HG02970 (cell line): ENCODE measurements around the gene ANKLE2.
A peak's percentile ranks its signal among the peaks of the same experiment; 100 is the strongest.
"Not testable (repeated sequence)": the region's sequence is repeated elsewhere in the genome, so short reads cannot be mapped to it uniquely, and the experiment has no call there.

Experiments used
- ATAC-seq: cut with Tn5 transposase; IDR thresholded peaks from one replicate; pipeline ENCODE4 v1.9.1; 2021; ENCODE audit warnings: mild to moderate bottlenecking, moderate library complexity, moderate number of reproducible peaks; ENCODE audit not compliant: unreplicated experiment, low FRiP score

Gene ANKLE2

DNA sequence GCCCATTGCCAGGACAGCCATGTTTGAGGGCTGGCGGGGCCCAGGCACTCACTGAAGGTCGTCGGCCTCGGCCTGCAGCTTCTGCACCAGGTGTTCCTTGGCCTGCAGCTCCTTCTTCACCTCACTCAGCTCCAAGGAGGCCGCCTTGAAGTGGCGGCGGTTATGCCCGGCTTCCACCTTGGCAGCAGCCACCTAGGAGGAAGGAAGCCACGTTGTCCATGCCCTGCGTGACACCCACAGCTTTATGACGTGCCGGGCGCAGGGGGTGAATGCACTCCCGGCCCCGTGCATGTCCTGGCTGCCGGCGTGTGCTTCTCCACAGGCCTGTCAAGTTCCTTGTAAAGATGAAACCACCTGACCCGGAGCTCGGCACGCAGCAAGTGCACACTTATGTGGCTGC is 16.0 kb upstream of the ANKLE2 start:
- no peak for ATAC-seq

- ATAC-seq, result no peak
These were observed 15.4 kb upstream of the ANKLE2 start for GRCh38 chr12:132776816-132777568.

DNA sequence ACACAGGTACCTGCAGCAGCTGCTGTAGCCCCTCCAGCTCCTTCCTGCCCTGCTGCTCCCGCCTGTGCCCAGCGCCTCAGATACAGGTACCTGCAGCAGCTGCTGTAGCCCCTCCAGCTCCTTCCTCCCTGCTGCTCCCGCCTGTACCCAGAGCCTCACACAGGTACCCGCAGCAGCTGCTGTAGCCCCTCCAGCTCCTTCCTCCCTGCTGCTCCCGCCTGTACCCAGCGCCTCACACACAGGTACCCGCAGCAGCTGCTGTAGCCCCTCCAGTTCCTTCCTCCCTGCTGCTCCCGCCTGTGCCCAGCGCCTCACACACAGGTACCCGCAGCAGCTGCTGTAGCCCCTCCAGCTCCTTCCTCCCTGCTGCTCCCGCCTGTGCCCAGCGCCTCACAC is 14.6 kb upstream of the ANKLE2 start:
- ATAC-seq, result not testable (repeated sequence)

DNA sequence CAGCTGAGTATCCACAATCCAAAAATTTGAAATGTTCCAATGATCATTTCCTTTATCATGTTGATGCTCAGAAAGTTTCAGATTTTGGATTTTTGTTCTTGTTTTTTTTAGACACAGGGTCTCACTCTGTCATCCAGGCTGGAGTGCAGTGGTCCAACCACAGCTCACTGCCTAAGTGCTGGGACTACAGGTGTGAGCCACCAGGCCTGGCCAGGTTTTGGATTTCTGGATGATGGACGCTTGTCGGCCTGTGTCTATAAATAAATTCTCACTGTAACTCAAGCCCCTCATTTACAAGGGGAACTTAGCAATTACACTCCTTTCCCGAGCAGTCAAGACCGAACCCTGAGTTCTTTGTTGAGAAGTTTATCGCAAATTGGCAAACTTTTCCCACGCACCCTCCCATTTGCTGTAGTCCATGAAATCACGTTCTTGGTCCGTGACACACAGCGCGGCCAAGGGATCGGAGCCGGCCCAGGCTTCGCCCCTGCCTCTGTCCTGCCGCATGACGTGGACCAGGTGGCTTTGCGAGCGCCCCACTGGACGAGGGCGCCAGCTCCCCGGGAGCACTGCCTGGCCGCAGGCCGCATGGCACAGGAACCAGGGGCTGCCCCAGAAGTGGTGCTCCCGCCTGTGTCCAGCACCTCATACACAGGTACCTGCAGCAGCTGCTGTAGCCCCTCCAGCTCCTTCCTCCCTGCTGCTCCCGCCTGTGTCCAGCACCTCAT is 14.0 kb upstream of the ANKLE2 start:
- ATAC-seq, result no peak

DNA sequence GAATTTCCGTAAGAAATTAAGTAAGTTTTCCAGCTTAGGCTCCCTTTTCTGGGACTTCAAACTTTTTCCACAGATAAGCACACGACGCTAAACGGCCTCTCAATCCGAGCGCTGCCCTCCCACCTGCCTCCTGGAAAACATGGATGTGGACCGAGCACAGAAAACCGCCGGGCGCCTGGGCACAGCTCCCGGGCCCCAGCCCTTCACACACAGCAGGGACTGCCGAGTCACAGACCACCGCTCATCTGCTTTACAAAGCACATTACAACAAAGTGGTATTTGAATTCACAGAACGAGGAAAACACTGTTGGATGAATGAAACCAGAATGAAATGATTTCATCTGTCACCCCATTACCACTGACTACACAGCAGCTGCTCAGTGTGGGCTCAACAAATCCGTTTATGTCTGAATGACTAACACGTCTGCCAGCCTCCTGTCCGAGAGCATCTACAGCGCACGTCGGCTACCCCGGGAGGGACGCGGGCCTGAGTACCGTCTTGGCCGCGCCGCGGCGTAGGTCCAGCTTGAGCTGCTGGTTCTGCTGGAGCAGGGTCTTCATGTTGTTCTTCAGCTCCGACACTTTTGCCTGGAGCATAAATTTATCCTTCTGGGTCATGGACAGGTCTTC is 13.1 kb upstream of the ANKLE2 start:
- no peak for ATAC-seq

- no peak for ATAC-seq
These were observed 12.5 kb upstream of the ANKLE2 start for GRCh38 chr12:132774159-132774558.

GRCh38 chr12:132773077-132773955 is 11.7 kb upstream of the ANKLE2 start:
- ATAC-seq, result no peak

DNA sequence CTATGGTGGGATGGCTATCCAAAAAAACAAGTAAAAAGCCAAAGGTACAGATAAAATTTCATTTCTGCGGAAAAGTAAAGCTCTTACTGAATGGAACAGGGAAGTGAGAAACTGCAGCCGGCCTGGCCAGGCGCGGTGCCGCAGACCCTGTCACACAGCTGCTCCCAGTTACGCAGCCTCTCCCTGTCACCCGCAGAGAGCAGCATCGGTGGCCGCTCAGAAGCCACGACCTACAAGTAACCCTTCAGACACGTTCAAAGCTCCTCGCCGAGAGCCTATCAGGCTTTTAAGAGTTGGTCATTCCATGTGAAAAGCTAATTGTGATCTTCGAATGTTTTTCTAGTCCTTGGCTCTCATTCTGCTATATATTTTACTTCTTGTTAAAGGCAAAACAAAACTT is 11.0 kb upstream of the ANKLE2 start:
- ATAC-seq, result no peak

- ATAC-seq, result no peak
These were observed 9.7 kb upstream of the ANKLE2 start for GRCh38 chr12:132771126-132771838.

DNA sequence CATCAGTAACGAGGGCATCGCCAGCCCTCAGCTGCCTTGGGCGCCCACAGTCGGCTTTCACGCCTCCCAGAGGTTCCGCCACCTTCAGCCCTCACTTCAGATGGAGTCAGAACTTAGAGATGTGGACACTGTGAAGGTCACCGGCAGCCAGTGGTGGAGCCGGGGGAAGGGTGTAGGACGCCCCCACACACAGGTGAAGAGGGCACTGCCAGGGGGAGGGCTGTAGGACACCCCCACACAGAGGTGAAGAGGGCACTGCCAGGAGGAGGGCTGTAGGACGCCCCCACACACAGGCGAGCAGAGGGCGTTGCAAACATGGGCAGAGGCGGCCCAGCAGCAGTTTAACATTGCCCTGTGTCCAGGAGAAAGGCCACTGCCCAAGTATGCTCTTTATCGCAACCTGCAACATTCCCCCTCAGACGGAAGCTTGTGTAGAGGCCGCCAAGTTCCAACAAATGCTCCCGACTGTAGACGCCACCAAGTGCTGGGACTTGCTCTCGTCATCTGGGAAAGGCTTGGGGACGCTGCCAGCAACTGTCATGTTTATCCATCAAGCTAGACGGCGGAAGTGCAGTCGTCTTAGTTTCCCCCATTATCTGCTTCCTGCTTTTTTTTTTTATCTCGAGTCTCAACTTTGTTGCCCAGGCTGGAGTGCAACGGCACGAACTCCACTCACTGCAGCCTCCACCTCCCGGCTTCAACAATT is 4.9 kb upstream of the ANKLE2 start:
- ATAC-seq, result no peak

- ATAC-seq, result no peak
These were observed 3.7 kb upstream of the ANKLE2 start for GRCh38 chr12:132765361-132765760.

- ATAC-seq, result no peak
These were observed 2.6 kb upstream of the ANKLE2 start for GRCh38 chr12:132764231-132764630.

DNA sequence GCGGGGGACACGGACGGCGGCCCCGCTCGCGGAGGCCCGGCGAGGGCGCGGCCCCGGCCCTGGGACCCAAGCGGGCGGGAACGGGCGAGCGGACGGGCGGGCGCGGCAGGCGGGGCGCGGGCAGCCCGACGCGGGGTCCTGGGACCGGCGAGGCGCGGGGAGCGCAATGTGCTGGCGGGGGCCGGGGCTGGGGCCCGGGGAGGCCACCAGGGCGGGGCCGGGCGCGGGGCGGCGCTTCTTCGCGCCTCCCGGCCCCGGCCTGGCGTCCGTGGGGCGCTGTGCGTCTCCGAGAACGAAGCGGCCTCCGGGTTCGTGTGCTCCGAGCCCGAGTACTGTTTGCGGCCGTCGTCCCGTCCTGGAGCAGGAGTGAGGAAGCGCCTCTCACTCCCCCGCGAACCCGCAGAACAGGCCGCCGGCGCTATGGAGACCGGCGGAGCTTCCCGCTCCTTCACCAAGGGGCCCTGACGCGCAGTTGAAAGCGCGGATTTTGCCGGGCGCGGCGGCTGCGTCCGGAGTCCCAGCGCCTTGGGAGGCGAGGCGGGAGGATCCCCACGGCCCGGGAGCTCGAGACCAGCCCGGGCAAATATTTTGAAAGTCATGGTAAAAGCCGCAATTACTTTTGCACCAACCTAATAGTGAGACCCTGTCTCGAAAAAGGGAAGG is 420 bp upstream of the ANKLE2 start:
- ATAC-seq, result peak; percentile 63

DNA sequence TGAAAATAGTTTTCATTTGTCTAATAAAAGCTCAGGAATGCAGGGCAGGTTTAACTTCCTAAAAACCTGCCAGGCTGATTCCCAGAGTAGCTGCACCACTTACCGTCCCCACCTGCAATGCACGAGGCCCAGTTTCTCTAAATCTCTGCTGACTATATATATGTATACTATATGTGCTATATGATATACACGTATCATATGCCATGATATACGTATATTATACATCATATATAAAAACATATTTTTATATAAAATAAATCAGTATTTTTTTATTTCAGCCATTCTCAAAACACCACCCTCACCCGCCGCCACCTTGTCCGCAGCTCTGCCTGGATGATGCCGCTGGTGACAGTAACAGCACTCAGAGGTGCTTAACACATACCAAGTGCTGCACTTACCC is 2.3 kb downstream of the ANKLE2 start:
- no peak for ATAC-seq

GRCh38 chr12:132758825-132759224 is 2.8 kb downstream of the ANKLE2 start:
- not testable (repeated sequence) for ATAC-seq

DNA sequence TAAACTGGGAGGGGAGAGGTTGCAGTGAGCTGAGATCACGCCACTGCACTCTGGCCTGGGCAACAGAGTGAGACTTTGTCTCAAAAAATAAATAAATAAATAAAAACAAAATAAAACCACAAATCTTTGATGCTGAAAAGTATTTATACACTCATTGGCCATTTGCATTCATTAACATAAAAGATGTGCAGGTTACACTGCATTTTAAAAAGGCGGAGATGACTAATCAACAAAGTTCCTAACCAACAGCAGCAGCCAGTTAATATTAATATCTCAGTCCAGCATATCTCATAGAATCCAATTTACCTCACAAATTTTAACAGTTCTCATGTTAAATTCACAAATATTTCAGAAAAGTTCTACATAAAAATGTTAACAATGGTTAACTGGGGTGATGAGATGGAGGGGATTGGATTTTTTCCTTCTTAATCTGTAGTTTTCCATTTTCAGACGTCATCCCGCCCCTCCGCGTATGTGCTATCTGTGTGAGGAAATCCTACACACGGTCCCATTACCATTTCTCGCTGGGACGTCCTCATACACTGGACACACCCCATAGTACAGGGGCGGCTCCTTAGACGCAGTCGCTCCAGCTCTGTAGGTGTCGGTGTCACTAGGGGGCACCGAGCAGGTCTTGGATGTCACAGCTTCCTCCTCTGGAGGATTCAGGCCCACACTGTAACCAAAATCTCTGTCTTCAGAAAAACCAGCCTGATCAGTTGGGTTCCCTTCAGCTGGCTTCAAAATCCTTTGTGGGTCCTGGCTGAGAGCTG is 7.3 kb downstream of the ANKLE2 start:
- no peak for ATAC-seq

DNA sequence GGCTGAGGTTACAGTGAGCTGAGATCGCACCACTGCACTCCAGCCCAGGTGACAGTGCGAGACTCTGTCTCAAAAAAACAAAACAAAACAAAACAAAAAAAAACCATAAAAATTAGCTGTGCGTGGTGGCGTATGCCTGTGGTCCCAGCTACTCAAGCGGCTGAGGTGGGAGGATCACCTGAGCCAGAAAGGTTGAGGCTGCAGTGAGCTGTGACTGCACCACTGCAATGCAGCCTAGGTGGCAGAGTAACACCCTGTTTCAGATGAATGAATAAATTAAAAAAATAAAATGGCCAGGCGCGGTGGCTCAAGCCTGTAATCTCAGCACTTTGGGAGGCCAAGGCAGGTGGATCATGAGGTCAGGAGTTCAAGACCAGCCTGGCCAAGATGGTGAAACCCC is 8.0 kb downstream of the ANKLE2 start:
- not testable (repeated sequence) for ATAC-seq

GRCh38 chr12:132748319-132748718 is 13.3 kb downstream of the ANKLE2 start:
- no peak for ATAC-seq
